ENCODE measurements around the gene CEP295NL.
"Not testable (repeated sequence)": the region's sequence is repeated elsewhere in the genome, so short reads cannot be mapped to it uniquely, and the experiment has no call there.

Gene CEP295NL

GRCh38 chr17:78890498-78890897, 12.5 kb downstream of the CEP295NL start:
- H3K4me3 ChIP-seq (ENCODE audit: low read depth, low read length), result no peak overlapping the region
- H3K36me3 ChIP-seq (replicated peaks), result peaks cover 9% of the 10 kb centered on the region
- no peak for DNase-seq
- H3K27ac ChIP-seq, result no peak overlapping the region
- in situ Hi-C loops (cut with HindIII; ENCODE audit: low pct_ligation_motif_present, low sequenced_read_pairs), result no loop called here
- TF ChIP-seq CTCF (IDR thresholded peaks at IDR 0.05; ENCODE audit: low read depth, low read length, missing control alignments), result no peak
- H3K27me3 ChIP-seq (replicated peaks), result no peaks in the 10 kb centered on the region

DNA sequence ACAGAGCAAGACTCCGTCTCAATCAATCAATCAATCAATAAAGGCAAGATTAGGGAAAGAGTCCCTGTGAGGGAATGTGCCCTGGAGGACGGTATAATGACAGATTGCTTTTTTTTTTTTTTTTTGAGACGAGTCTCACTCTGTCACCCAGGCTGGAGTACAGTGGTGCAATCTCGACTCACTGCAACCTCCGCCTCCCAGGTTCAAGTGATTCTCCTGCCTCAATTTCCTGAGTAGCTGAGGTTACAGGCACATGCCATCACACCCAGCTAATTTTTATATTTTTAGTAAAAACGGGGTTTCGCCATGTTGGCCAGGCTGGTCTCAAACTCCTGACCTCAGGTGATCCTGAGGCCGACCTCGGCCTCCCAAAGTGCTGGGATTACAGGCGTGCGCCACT, 12.9 kb downstream of the CEP295NL start:
- in situ Hi-C loops (cut with HindIII; ENCODE audit: low pct_ligation_motif_present, low sequenced_read_pairs); DNase-seq; H3K27ac ChIP-seq; H3K4me3 ChIP-seq (ENCODE audit: low read depth, low read length); H3K36me3 ChIP-seq (replicated peaks); H3K27me3 ChIP-seq (replicated peaks): not testable (repeated sequence)

- Histone ChIP-seq H3K27me3 (replicated peaks) (no peaks in the 10 kb centered on the region), H3K27ac (no peak overlapping the region), H3K4me3 (ENCODE audit: low read depth, low read length) (no peak overlapping the region), H3K36me3 (replicated peaks) (peaks cover 11% of the 10 kb centered on the region)
- TF ChIP-seq CTCF (IDR thresholded peaks at IDR 0.05; ENCODE audit: low read depth, low read length, missing control alignments), result no peak
- DNase-seq, result no peak
- in situ Hi-C loops (cut with HindIII; ENCODE audit: low pct_ligation_motif_present, low sequenced_read_pairs), result no loop called here
These were observed 13.5 kb downstream of the CEP295NL start for GRCh38 chr17:78889531-78889930.

DNA sequence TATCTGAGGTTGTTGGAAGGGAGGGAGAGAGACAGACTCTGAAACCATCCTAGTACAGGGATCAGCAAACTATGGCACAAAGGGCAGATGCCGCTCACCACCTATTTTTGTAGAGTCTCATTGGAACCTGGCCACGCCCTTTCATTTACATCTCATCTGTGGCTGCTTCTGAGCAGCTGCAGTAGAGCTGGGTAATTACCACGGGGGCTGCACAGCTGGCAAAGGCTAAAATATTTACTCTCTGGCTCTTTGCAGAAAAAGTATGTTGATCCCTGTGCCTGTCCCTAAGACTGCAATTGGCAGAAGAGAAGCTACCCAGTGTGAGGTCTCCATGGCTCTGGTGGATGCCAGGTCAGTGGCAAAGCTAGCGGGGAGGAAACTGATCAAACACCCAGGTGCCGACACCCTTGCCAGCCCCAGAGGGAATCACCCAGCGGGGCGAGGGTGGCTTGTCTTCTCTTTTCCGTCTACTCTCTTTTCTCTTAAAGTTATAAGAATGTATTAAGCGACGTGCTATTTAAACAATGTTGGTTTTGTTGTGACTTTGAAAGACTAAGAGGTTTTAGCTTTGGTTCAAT, 14.0 kb downstream of the CEP295NL start:
- DNase-seq, result no peak
- Histone ChIP-seq H3K27ac (no peak overlapping the region), H3K4me3 (ENCODE audit: low read depth, low read length) (no peak overlapping the region), H3K27me3 (replicated peaks) (no peaks in the 10 kb centered on the region), H3K36me3 (replicated peaks) (peaks cover 11% of the 10 kb centered on the region)
- in situ Hi-C loops (cut with HindIII; ENCODE audit: low pct_ligation_motif_present, low sequenced_read_pairs), result no loop called here
- TF ChIP-seq CTCF (IDR thresholded peaks at IDR 0.05; ENCODE audit: low read depth, low read length, missing control alignments), result no peak

- DNase-seq, result no peak
- in situ Hi-C loops (cut with HindIII; ENCODE audit: low pct_ligation_motif_present, low sequenced_read_pairs), result no loop called here
- H3K36me3 ChIP-seq (replicated peaks), result peaks cover 11% of the 10 kb centered on the region
- no peak overlapping the region for H3K4me3 ChIP-seq (ENCODE audit: low read depth, low read length)
- H3K27me3 ChIP-seq (replicated peaks), result no peaks in the 10 kb centered on the region
- no peak overlapping the region for H3K27ac ChIP-seq
- TF ChIP-seq CTCF (IDR thresholded peaks at IDR 0.05; ENCODE audit: low read depth, low read length, missing control alignments), result no peak
These were observed 16.0 kb downstream of the CEP295NL start for GRCh38 chr17:78886954-78887353.

- Histone ChIP-seq H3K27ac (no peak overlapping the region), H3K36me3 (replicated peaks) (peaks cover 6% of the 10 kb centered on the region), H3K27me3 (replicated peaks) (no peaks in the 10 kb centered on the region), H3K4me3 (ENCODE audit: low read depth, low read length) (no peak overlapping the region)
- in situ Hi-C loops (cut with HindIII; ENCODE audit: low pct_ligation_motif_present, low sequenced_read_pairs), result no loop called here
- no peak for TF ChIP-seq CTCF (IDR thresholded peaks at IDR 0.05; ENCODE audit: low read depth, low read length, missing control alignments)
- DNase-seq, result no peak
These were observed 17.0 kb downstream of the CEP295NL start for GRCh38 chr17:78885956-78886355.

Measured in brain microvascular endothelial cell (primary cell).